Measurements from ENCODE around the gene PAMR1.

Gene PAMR1

DNA sequence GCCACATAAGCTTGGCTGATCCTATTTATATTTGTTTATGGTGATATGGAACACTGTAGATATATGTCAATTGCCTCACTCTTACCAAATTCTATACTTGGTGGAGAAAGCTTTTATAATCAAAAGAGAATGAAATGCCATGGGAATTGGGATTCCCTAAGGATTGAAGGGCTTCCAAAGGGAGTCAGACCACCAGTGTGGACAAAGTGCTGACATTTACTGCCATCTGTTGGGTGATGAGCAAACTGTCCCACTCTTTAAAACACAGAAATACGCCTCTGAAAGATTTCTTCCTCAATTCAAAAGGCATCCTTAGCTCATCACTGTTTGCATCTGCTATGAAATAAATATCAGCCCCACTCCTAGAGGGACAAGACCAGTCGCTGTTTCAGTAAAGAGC, 113.1 kb downstream of the PAMR1 start:
- Histone ChIP-seq H3K27me3 (ENCODE audit: insufficient read depth, low read depth, severe bottlenecking) (no peaks in the 10 kb centered on the region), H3K27ac (no peak overlapping the region), H3K4me3 (ENCODE audit: low read depth, low read length) (no peak overlapping the region), H3K36me3 (peaks cover 15% of the 10 kb centered on the region), H3K9me3 (ENCODE audit: severe bottlenecking) (no peaks in the 10 kb centered on the region)
- peak; percentile 57 for TF ChIP-seq CTCF (IDR thresholded peaks at IDR 0.05; ENCODE audit: low read depth, low read length)
- no peak for DNase-seq

DNA sequence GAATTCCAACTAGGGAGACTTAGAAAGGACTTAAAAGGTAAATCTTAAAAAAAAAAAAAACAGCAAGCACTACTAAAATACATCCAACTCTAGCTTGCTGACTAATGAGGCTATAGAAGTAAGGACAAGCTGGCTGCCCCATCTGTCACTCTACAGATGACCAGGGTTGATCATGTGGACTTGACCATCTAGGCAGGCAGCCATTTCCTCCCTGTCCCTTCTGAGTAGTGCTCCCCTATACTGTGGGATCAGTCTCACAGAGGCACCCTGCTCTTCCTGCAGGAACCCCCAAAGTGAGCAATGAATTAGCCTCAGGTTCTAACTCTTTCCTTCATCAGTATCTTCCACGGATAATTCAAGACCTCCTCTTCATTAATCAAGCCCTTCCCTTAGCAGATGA, 118.4 kb downstream of the PAMR1 start:
- H3K9me3 ChIP-seq (ENCODE audit: severe bottlenecking), result no peaks in the 10 kb centered on the region
- peak overlapping the region; percentile 46 for H3K27ac ChIP-seq
- H3K27me3 ChIP-seq (ENCODE audit: insufficient read depth, low read depth, severe bottlenecking), result no peaks in the 10 kb centered on the region
- H3K36me3 ChIP-seq, result peaks cover 18% of the 10 kb centered on the region
- DNase-seq, result peak; percentile 47
- no peak overlapping the region for H3K4me3 ChIP-seq (ENCODE audit: low read depth, low read length)
- TF ChIP-seq CTCF (IDR thresholded peaks at IDR 0.05; ENCODE audit: low read depth, low read length), result no peak

DNA sequence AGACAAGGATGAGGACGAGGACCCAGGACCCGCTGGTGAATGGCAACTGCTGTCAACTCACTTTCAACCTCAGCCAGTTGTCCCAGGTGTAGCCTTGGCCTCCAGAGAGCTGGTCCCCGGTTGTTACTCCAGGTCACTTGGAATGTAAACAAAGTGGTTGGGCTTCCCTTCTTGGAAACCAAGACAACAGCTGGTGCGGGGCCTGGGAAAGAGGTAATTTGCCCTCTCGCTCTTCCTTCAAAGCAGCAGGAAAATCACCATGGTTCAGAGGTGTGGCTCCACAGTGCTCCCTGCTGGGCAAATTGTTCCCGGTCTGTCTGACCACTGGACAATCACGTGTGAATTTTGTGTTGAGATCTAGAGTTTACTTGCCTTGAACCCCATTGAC, 121.0 kb downstream of the PAMR1 start:
- peak overlapping the region; percentile 16 for H3K27ac ChIP-seq
- TF ChIP-seq CTCF (IDR thresholded peaks at IDR 0.05; ENCODE audit: low read depth, low read length), result peak; percentile 73
- H3K36me3 ChIP-seq, result peaks cover 17% of the 10 kb centered on the region
- H3K27me3 ChIP-seq (ENCODE audit: insufficient read depth, low read depth, severe bottlenecking), result no peaks in the 10 kb centered on the region
- no peak overlapping the region for H3K4me3 ChIP-seq (ENCODE audit: low read depth, low read length)
- no peaks in the 10 kb centered on the region for H3K9me3 ChIP-seq (ENCODE audit: severe bottlenecking)
- peak; percentile 68 for DNase-seq

DNA sequence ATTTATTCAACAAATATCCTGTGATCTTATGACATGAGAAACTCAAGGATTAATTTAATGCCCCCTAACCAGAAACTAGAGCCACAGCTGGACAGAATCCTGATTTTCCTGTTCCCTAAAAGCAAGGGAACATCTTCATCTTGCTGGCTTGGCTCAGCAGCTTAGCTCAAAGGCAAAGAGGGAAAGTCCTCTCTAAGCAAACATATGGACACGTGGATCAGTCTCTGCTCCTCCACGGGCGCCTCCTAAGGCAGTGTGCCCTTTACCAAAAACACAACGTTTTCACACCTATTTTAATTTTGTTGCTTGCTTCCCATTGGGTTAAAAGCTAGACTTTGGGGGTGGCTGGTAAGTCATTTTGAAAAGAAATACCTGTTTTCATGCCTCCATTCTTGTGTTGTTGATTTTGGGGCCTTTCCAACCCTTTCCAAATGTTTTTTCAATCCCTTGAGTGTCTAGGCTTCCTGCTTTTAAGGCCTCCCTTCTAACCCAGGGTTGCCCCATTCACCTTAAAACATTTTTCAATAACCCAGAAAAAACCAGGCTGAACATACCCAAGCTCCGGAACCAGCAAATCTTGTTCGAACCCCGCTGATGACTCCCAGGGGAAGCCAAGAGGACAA, 121.5 kb downstream of the PAMR1 start:
- Histone ChIP-seq H3K9me3 (ENCODE audit: severe bottlenecking) (no peaks in the 10 kb centered on the region), H3K27me3 (ENCODE audit: insufficient read depth, low read depth, severe bottlenecking) (no peaks in the 10 kb centered on the region), H3K27ac (peak overlapping the region; percentile 16), H3K4me3 (ENCODE audit: low read depth, low read length) (peak overlapping the region; percentile 14; the same call in 1 of the 2 replicates), H3K36me3 (peaks cover 12% of the 10 kb centered on the region)
- no peak for TF ChIP-seq CTCF (IDR thresholded peaks at IDR 0.05; ENCODE audit: low read depth, low read length)
- DNase-seq, result no peak

DNA sequence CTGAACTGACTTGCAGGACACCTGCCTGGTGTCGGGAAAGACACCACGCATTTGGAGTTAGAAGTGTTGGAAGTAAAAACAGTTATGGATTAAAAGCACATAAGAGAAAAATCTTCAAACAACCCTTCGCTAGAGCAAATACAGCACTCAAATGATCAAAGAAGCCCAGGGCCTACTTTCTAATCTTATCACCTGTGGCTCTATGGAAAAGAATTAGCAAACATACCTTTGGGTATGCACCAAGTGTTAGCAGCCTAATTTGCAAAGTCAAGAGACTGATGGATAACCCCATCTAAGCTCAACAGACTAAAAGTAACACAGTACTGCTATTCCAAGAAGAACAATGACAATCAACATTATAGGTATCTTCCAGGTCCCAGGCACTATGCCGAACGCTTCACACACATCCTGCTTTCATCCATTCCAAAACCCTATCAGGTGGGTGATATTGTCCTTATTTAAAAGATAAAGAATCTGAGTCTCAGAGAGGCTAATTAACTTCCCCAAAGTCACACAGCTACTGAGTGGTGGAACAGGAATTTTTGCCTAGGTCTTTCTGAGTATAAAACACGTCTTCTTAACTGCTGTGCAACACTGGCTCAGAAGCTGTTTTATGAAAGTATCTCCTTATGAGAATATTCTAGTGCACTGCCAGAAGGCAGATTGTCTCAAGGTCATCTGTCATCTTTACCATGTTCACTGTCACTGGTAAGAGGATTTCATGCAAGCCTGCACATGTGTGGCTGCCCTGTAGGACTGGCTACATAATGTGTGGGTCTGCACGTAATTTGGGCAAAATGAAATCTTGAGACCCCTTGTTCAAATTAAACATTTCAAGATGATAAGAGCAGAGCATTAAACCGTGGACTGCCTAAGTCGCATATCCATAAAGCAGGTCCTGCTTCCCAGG, 122.4 kb downstream of the PAMR1 start:
- H3K27ac ChIP-seq, result peak overlapping the region; percentile 5; the same call in 1 of the 2 replicates
- peak overlapping the region; percentile 14; the same call in 1 of the 2 replicates for H3K4me3 ChIP-seq (ENCODE audit: low read depth, low read length)
- TF ChIP-seq CTCF (IDR thresholded peaks at IDR 0.05; ENCODE audit: low read depth, low read length), result no peak
- H3K36me3 ChIP-seq, result peaks cover 12% of the 10 kb centered on the region
- H3K9me3 ChIP-seq (ENCODE audit: severe bottlenecking), result no peaks in the 10 kb centered on the region
- H3K27me3 ChIP-seq (ENCODE audit: insufficient read depth, low read depth, severe bottlenecking), result no peaks in the 10 kb centered on the region
- peak; percentile 53 for DNase-seq
